ENCODE results near the gene PGGHG.

DNA sequence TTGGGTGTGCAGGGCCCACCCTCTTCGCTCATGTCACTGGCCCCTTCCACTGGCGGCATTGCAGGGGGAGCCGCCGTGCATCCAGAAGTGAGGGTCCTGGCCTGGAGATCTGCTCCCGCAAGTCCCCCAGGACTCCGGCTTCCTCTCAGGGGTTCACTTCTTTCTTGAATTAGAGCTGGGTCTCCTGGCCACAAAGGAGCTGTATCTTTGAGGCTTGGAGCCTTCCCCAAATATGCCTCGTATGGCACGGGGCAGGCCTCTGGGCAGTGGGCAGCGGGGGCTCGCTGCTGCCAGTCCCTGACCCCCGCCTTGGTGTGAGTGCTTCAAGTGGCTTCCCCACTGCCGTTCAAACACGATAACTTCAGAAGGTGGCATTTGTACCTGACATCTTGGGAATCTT, 39.1 kb downstream of the PGGHG start:
- TF ChIP-seq CTCF (IDR thresholded peaks at IDR 0.05) (no peak), POLR2A (IDR thresholded peaks at IDR 0.05) (no peak)

Data from right lobe of liver (tissue), 4 donors.